ENCODE data around the gene F2.

DNA sequence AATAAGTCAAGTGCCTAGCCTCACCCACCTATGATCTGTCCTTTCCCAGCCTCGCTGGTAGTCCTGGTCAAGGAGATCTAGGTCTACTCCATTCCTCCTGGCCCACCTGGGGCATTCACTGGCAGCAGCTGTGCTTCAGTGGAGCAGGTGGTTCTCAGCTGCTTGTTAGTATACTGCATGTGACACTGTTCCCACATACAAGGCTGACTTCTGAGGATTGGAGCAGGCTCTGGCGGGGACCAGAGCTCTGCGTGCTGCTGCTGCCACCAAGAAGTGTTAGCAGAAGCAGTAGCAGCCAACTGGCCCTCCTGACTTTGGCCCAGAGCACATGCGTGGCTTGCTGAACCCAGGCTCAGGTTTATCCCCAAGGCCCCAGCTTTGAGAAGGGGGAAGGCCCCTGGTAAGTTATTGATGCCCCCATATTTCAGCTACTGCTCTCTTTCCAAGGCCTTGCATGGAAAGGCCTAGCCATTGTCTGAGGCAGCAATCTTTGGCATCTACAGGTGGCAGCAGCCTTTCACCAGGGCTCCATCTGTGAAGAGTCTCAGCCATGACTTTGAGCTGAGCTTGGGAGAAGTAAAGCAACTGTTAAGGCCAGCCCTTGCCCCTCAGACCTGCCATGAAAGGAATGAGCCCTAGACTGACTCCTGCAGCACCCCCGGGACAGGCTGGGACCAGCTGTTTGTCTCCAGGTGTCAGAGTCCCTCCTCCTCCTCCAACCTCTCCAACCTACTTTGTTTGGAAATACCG lies 45.1 kb upstream of the F2 start:
- TF ChIP-seq, protein P1, sequence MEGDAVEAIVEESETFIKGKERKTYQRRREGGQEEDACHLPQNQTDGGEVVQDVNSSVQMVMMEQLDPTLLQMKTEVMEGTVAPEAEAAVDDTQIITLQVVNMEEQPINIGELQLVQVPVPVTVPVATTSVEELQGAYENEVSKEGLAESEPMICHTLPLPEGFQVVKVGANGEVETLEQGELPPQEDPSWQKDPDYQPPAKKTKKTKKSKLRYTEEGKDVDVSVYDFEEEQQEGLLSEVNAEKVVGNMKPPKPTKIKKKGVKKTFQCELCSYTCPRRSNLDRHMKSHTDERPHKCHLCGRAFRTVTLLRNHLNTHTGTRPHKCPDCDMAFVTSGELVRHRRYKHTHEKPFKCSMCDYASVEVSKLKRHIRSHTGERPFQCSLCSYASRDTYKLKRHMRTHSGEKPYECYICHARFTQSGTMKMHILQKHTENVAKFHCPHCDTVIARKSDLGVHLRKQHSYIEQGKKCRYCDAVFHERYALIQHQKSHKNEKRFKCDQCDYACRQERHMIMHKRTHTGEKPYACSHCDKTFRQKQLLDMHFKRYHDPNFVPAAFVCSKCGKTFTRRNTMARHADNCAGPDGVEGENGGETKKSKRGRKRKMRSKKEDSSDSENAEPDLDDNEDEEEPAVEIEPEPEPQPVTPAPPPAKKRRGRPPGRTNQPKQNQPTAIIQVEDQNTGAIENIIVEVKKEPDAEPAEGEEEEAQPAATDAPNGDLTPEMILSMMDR (IDR thresholded peaks at IDR 0.05; ENCODE audit: low read depth, low read length, poor library complexity, severe bottlenecking), result no peak
- TF ChIP-seq EZH2phosphoT487 (IDR thresholded peaks at IDR 0.05; ENCODE audit: borderline replicate concordance, low read length), result no peak
